Measurements from ENCODE around the gene CDKN2AIP.
"Not testable (repeated sequence)": the region's sequence is repeated elsewhere in the genome, so short reads cannot be mapped to it uniquely, and the experiment has no call there.

CDKN2AIP gene

GRCh38 chr4:183416879-183417755 lies 27.3 kb upstream of the CDKN2AIP start:
- no peak for DNase-seq

GRCh38 chr4:183422962-183423631 lies 21.3 kb upstream of the CDKN2AIP start:
- DNase-seq: no peak

GRCh38 chr4:183424109-183424744 lies 20.2 kb upstream of the CDKN2AIP start:
- no peak for DNase-seq

- DNase-seq: no peak
Measured at GRCh38 chr4:183426507-183426906, 17.9 kb upstream of the CDKN2AIP start.

- DNase-seq: no peak
Measured at GRCh38 chr4:183429489-183429888, 14.9 kb upstream of the CDKN2AIP start.

- peak; percentile 26 for DNase-seq
Measured at GRCh38 chr4:183430317-183430993, 14.0 kb upstream of the CDKN2AIP start.

GRCh38 chr4:183430994-183431347 lies 13.5 kb upstream of the CDKN2AIP start:
- DNase-seq: no peak

GRCh38 chr4:183431614-183432013 lies 12.8 kb upstream of the CDKN2AIP start:
- no peak for DNase-seq

- DNase-seq: not testable (repeated sequence)
Measured at GRCh38 chr4:183433183-183433582, 11.3 kb upstream of the CDKN2AIP start.

- DNase-seq: no peak
Measured at GRCh38 chr4:183434264-183434663, 10.2 kb upstream of the CDKN2AIP start.

GRCh38 chr4:183434666-183435190 lies 9.7 kb upstream of the CDKN2AIP start:
- no peak for DNase-seq

- DNase-seq: no peak
Measured at GRCh38 chr4:183435803-183436202, 8.6 kb upstream of the CDKN2AIP start.

GRCh38 chr4:183436417-183436816 lies 8.0 kb upstream of the CDKN2AIP start:
- DNase-seq: no peak

- no peak for DNase-seq
Measured at GRCh38 chr4:183437452-183437851, 7.0 kb upstream of the CDKN2AIP start.

- DNase-seq: no peak
Measured at GRCh38 chr4:183438458-183439113, 5.8 kb upstream of the CDKN2AIP start.

GRCh38 chr4:183441276-183441675 lies 3.2 kb upstream of the CDKN2AIP start:
- DNase-seq: no peak

- DNase-seq: peak; percentile 30
Measured at GRCh38 chr4:183443655-183444213, 702 bp upstream of the CDKN2AIP start.

- no peak for DNase-seq
Measured at GRCh38 chr4:183445097-183445428, 627 bp downstream of the CDKN2AIP start.

- DNase-seq: peak; percentile 23
Measured at GRCh38 chr4:183447646-183448045, 3.2 kb downstream of the CDKN2AIP start.

GRCh38 chr4:183448436-183448835 lies 4.0 kb downstream of the CDKN2AIP start:
- DNase-seq: no peak

GRCh38 chr4:183449193-183449882 lies 4.9 kb downstream of the CDKN2AIP start:
- no peak for DNase-seq

- no peak for DNase-seq
Measured at GRCh38 chr4:183450108-183450507, 5.7 kb downstream of the CDKN2AIP start.

All from CD4-positive, alpha-beta T cell treated with Interleukin-4 for 4 hours (primary cell).